HL-60 (cell line): ENCODE results near the gene BCL2.

Experiments used
- DNase-seq, 2 experiments: peaks; one replicate each; pipeline ENCODE4 v3.0.0-alpha.2; 2010 to 2020; ENCODE audit warnings: low read depth in 1 of 2, low spot score in 1 of 2
- H3K27ac ChIP-seq: fragments of 250-450 bp; sonication (Bioruptor Pico); replicated peaks from 2 replicates; pipeline ENCODE4 v1.5.1; 2020; ENCODE audit warnings: mild to moderate bottlenecking, moderate library complexity
- H3K27me3 ChIP-seq: fragments of 250-450 bp; sonication (Bioruptor Pico); 2 replicates; pipeline ENCODE4 v1.5.1; 2021; ENCODE audit warnings: mild to moderate bottlenecking, moderate library complexity; ENCODE audit not compliant: insufficient read depth, poor library complexity, severe bottlenecking
- H3K4me3 ChIP-seq: replicated peaks from 2 replicates; pipeline ENCODE4 v1.5.1; 2011; ENCODE audit warnings: mild to moderate bottlenecking, control low read depth, low read length; ENCODE audit not compliant: insufficient read depth
- CTCF ChIP-seq: IDR thresholded peaks from one replicate; pipeline ENCODE4 v1.5.1; 2011; ENCODE audit warnings: low read length, control low read depth, inconsistent platforms; ENCODE audit not compliant: insufficient read depth
- GABPA ChIP-seq: IDR thresholded peaks from 2 replicates; pipeline ENCODE4 v1.6.1; 2012; ENCODE audit warnings: low read depth
- POLR2AphosphoS5 ChIP-seq: IDR thresholded peaks from 2 replicates; pipeline ENCODE4 v1.6.1; 2012; ENCODE audit warnings: low read depth
- REST ChIP-seq: IDR thresholded peaks from 2 replicates; pipeline ENCODE4 v1.6.1; 2012; ENCODE audit warnings: low read depth; ENCODE audit not compliant: insufficient replicate concordance
- SPI1 ChIP-seq: IDR thresholded peaks from 2 replicates; pipeline ENCODE4 v1.6.1; 2012; ENCODE audit warnings: low read depth, mild to moderate bottlenecking, borderline replicate concordance

Gene BCL2

GRCh38 chr18:63185984-63186383 lies 133.6 kb downstream of the BCL2 start:
- no peak for TF ChIP-seq CTCF
- TF ChIP-seq REST: no peak
- no peak for TF ChIP-seq POLR2AphosphoS5
- no peak for TF ChIP-seq GABPA
- no peak for TF ChIP-seq SPI1
- no peak overlapping the region for H3K27ac ChIP-seq
- no peak overlapping the region for H3K4me3 ChIP-seq
- DNase-seq: no peak
- H3K27me3 ChIP-seq: no peaks in the 10 kb centered on the region

GRCh38 chr18:63183952-63184770 lies 135.4 kb downstream of the BCL2 start:
- H3K4me3 ChIP-seq: no peak overlapping the region
- TF ChIP-seq SPI1 (no peak), CTCF (no peak), POLR2AphosphoS5 (no peak), REST (no peak), GABPA (no peak)
- H3K27me3 ChIP-seq: no peaks in the 10 kb centered on the region
- no peak for DNase-seq
- no peak overlapping the region for H3K27ac ChIP-seq

- Histone ChIP-seq H3K4me3 (no peak overlapping the region), H3K27ac (no peak overlapping the region), H3K27me3 (no peaks in the 10 kb centered on the region)
- no peak for DNase-seq
- no peak for TF ChIP-seq POLR2AphosphoS5
- no peak for TF ChIP-seq SPI1
- no peak for TF ChIP-seq REST
- no peak for TF ChIP-seq GABPA
- TF ChIP-seq CTCF: no peak
Measured at GRCh38 chr18:63183378-63183777, 136.2 kb downstream of the BCL2 start.
